ENCODE results near the gene LDLRAD1. TPM values are rescaled to one million over a fixed set of nuclear protein-coding genes. Genes with fewer than 3 reads are reported as not detected.

The LDLRAD1 gene
- total RNA-seq, 2 experiments from 2014 or later, result not detected

Small RNA genes within 50 kb of the gene (microRNA-seq; reads per million reads assigned to microRNA genes)
- gene MIR4781 (ENCODE audit: borderline microRNAs expressed, borderline number of aligned reads, borderline replicate concordance), result 10.6 reads per million, percentile 33 among the genes with 10 or more reads in this experiment

Other genes with a start within 250 kb of the LDLRAD1 start
- gene NDC1, start 179.9 kb downstream of the LDLRAD1 start, total RNA-seq, result 10 to 100 TPM; 29.6 to 32.0 TPM
- 10 to 100 TPM; 17.3 to 19.1 TPM for gene YIPF1, start 128.4 kb downstream of the LDLRAD1 start, total RNA-seq
- gene DIO1, start 124.0 kb downstream of the LDLRAD1 start, total RNA-seq, result not detected
- 10 to 100 TPM; 52.5 to 60.3 TPM for gene IFT25, start 72.5 kb downstream of the LDLRAD1 start, total RNA-seq
- gene LRRC42, start 71.8 kb downstream of the LDLRAD1 start, total RNA-seq, result 10 to 100 TPM; 26.9 to 28.4 TPM
- gene TMEM59, start 35.0 kb upstream of the LDLRAD1 start, total RNA-seq, result 100 to 1,000 TPM; 142 to 149 TPM
- 10 to 100 TPM; 12.8 to 13.6 TPM for gene TCEANC2, start 35.4 kb upstream of the LDLRAD1 start, total RNA-seq
- not detected for gene CDCP2, start 134.8 kb upstream of the LDLRAD1 start, total RNA-seq
- 10 to 100 TPM; 12.8 to 13.0 TPM for gene CYB5RL, start 181.8 kb upstream of the LDLRAD1 start, total RNA-seq
- 100 to 1,000 TPM; 157 to 166 TPM for gene MRPL37, start 182.0 kb upstream of the LDLRAD1 start, total RNA-seq

All from activated CD4-positive, alpha-beta memory T cell treated with anti-CD3 and anti-CD28 coated beads for 36 hours (primary cell).